Ovary (tissue), 3 donors: Measurements from ENCODE around the gene FMNL2.

Experiments
- EP300 ChIP-seq: sonication (generic); formaldehyde crosslinking; IDR thresholded peaks from one replicate; pipeline ENCODE4 v1.6.1; 2017; ENCODE audit warnings: antibody characterized with exemption
- POLR2A ChIP-seq: fragments of 450-650 bp; IDR thresholded peaks from one replicate; pipeline ENCODE4 v1.6.1; 2017; ENCODE audit warnings: antibody characterized with exemption, mild to moderate bottlenecking, moderate library complexity
- TF ChIP-seq, protein P1 (sequence below), 3 donors: fragments of 450-650 bp in 2 of 3; fragments of 200-600 bp in 1 of 3; IDR thresholded peaks; one replicate each; pipeline versions ENCODE4 v1.5.1 to v1.8.0; 2016 to 2022; ENCODE audit warnings: antibody characterized with exemption in 3 of 3, mild to moderate bottlenecking in 1 of 3
- donor health status: DM: no; HTN: no; CAD: no.

DNA sequence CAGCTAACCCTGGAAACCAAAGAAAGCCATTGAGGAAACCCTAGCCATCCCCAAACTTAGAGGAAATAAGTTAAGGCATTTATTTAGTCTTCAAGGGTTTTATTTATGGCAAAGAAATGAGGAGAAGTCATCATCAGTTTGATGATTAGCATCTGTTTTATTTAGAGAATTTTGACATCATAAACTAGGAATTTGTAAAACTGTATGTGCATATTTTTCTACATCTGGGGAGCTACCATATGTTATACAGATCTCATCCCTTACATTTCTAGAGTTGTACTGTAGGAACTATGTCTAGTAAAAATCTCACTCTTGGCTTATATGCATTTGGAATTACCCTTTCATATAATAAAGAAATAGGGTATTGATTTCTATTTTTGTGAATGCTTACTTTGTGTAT, 48.7 kb downstream of the FMNL2 start:
- TF ChIP-seq, protein P1, sequence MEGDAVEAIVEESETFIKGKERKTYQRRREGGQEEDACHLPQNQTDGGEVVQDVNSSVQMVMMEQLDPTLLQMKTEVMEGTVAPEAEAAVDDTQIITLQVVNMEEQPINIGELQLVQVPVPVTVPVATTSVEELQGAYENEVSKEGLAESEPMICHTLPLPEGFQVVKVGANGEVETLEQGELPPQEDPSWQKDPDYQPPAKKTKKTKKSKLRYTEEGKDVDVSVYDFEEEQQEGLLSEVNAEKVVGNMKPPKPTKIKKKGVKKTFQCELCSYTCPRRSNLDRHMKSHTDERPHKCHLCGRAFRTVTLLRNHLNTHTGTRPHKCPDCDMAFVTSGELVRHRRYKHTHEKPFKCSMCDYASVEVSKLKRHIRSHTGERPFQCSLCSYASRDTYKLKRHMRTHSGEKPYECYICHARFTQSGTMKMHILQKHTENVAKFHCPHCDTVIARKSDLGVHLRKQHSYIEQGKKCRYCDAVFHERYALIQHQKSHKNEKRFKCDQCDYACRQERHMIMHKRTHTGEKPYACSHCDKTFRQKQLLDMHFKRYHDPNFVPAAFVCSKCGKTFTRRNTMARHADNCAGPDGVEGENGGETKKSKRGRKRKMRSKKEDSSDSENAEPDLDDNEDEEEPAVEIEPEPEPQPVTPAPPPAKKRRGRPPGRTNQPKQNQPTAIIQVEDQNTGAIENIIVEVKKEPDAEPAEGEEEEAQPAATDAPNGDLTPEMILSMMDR (IDR thresholded peaks at IDR 0.05), result no peak
- TF ChIP-seq POLR2A (no peak), EP300 (no peak)
